Lower lobe of right lung (tissue), 2 donors: ENCODE results near the gene SH3RF3. TPM values are rescaled to one million over a fixed set of nuclear protein-coding genes. Genes with fewer than 3 reads are reported as not detected.
A peak's percentile ranks its signal among the peaks of the same experiment; 100 is the strongest.

Experiments used
- ATAC-seq, 2 donors: fragments of 200-7000 bp; cut with Tn5 transposase; one replicate each; pipeline ENCODE4 v1.9.1; 2020 to 2022; ENCODE audit warnings: mild to moderate bottlenecking in 2 of 2, moderate library complexity in 2 of 2
- DNase-seq: peaks from one replicate; pipeline ENCODE4 v3.0.0-alpha.2; 2020
- H3K27ac ChIP-seq: fragments of 200-600 bp; one replicate; pipeline ENCODE4 v1.8.0; 2022
- H3K27me3 ChIP-seq: fragments of 200-600 bp; one replicate; pipeline ENCODE4 v1.8.0; 2022; ENCODE audit warnings: low read depth
- H3K36me3 ChIP-seq: fragments of 200-600 bp; one replicate; pipeline ENCODE4 v1.8.0; 2022; ENCODE audit warnings: mild to moderate bottlenecking
- H3K4me1 ChIP-seq: fragments of 200-600 bp; one replicate; pipeline ENCODE4 v1.8.0; 2022
- H3K4me3 ChIP-seq: fragments of 200-600 bp; one replicate; pipeline ENCODE4 v1.8.0; 2022; ENCODE audit warnings: mild to moderate bottlenecking
- H3K9me3 ChIP-seq: fragments of 200-600 bp; one replicate; pipeline ENCODE4 v1.8.0; 2022
- intact Hi-C: fragments of 100-400 bp; cut with DNase I; formaldehyde crosslinking; loops from one replicate; pipeline ENCODE4 v1.11.0; 2022
- total RNA-seq: library from RNA; stranded (reverse); fragmentation: NEBNext Ultra II Directional; extraction: Animal tissue kit (Norgen Biotek cat#: 25700); gene quantifications from one replicate; pipeline ENCODE4 v1.2.1, GENCODE V29; 2021
- TF ChIP-seq, protein P1 (sequence below): fragments of 200-600 bp; IDR thresholded peaks from one replicate; pipeline ENCODE4 v1.8.0; 2022; ENCODE audit warnings: antibody characterized with exemption, mild to moderate bottlenecking
- donor health status: DM: no; HTN: yes; CAD: no; lungs with severe emphysema.

The SH3RF3 gene
- total RNA-seq, 1 donor from 2014 or later: 5.7 TPM

DNA sequence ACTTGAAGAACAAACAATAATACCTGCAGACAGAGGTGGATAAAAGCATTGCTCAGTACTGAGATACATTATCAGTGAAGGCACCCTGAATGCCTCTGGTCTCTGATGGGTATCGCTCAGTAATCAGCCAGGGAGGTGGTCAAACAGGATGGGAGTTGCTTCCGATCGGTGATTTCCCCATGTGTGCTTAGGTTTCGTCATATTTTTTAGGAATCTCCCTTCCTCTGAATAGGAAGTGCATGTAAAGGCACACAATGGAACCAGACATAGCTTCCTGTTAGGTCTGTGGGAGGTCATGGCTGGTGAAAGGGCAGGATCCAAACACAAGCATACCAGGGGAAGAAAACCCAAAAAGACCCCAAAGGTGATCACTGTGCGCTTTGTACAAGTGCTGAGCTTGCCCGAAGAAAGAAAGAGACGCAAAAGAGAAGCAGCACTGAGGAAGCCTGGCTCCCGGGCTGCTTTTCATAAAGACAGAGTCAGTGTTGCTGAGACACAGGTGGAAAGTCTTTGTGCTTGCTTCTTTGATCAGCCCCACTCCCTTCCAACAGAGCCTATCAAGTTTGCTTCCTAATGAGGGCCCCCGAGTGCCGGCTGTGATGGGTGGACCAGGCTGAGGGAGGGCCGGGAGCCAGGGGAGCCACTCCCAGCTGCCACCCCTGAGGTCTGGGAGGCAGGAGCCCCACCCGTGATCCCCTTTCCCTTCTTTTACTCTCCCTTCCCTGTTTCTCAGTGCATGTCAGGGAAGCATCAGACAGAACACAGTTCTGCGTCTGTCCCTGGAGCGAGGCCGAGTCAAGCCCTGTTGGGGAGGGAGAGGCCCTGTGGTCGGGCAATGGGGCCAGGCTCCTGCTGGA lies 138.2 kb downstream of the SH3RF3 start:
- Histone ChIP-seq H3K4me3 (no peak overlapping the region), H3K9me3 (no peaks in the 10 kb centered on the region), H3K27me3 (no peaks in the 10 kb centered on the region), H3K4me1 (peaks cover 67% of the 10 kb centered on the region), H3K36me3 (no peaks in the 10 kb centered on the region), H3K27ac (peak overlapping the region; percentile 79)
- ATAC-seq (peak; percentile 42 to 52), DNase-seq (no peak)
- intact Hi-C loops: no loop called here
- TF ChIP-seq, protein P1, sequence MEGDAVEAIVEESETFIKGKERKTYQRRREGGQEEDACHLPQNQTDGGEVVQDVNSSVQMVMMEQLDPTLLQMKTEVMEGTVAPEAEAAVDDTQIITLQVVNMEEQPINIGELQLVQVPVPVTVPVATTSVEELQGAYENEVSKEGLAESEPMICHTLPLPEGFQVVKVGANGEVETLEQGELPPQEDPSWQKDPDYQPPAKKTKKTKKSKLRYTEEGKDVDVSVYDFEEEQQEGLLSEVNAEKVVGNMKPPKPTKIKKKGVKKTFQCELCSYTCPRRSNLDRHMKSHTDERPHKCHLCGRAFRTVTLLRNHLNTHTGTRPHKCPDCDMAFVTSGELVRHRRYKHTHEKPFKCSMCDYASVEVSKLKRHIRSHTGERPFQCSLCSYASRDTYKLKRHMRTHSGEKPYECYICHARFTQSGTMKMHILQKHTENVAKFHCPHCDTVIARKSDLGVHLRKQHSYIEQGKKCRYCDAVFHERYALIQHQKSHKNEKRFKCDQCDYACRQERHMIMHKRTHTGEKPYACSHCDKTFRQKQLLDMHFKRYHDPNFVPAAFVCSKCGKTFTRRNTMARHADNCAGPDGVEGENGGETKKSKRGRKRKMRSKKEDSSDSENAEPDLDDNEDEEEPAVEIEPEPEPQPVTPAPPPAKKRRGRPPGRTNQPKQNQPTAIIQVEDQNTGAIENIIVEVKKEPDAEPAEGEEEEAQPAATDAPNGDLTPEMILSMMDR: no peak

DNA sequence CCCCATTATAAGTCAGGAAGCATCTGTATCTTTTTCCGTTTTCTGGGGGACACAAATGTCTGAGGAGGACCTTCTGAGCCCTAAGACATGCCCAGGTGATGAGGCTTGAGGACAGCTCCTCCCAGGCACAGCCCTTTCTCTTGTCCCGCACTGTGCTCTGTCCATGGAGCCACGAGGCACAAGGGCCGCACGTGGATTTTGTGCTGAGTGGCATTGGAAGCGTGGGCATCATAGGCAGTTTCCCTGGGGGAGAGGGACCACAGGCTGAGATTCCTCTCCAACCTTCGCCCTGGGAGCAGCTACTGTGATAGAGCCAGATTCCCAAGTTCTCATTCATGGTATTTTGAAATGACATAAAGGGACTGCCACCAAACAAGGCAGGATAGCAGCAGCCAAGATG lies 139.9 kb downstream of the SH3RF3 start:
- no peak for DNase-seq
- no peak for ATAC-seq
- TF ChIP-seq, protein P1: no peak
- Histone ChIP-seq H3K4me1 (peaks cover 57% of the 10 kb centered on the region), H3K9me3 (no peaks in the 10 kb centered on the region), H3K27ac (no peak overlapping the region), H3K4me3 (no peak overlapping the region), H3K36me3 (no peaks in the 10 kb centered on the region), H3K27me3 (no peaks in the 10 kb centered on the region)
- intact Hi-C loops: no loop called here

DNA sequence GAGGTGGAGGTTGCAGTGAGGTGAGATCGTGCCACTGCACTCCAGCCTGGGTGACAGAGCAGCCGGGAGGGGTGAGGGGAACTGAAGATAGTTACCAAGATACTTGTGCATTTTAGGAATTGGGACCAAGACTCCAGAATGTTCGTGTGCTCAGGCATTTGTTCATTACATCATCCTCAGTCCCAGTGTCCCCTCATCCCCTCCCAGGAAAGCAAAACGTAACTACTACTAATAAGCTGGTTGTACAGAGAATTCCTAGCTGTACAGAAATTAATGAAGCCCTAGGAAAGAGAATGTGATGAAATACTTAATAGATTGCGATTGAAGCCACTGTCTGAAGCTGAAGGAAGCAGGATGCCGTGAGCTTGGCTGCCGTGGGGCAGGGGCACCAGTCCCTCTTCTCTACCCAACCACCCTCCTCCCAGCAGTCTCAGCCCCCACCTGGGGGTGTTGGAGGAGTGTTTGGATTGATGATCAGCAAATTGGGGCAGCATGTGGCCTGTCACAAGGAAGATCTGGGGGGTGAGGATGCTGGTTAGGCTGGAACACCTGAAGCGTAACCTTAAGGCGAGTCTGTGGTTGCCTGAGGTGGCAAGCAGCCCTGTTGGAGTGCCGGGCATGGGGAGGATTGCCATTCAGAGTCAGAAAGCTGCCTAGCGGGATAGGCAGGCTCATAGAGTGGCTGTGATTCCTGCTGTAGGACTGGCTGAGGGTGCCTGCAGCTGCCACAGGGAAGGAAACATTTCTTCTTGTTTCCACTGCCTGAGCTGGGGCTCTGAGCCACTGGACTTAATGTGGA lies 140.9 kb downstream of the SH3RF3 start:
- no peaks in the 10 kb centered on the region for H3K27me3 ChIP-seq
- H3K4me3 ChIP-seq: no peak overlapping the region
- intact Hi-C loops: no loop called here
- H3K27ac ChIP-seq: no peak overlapping the region
- DNase-seq (no peak), ATAC-seq (peak; percentile 58 to 79)
- no peaks in the 10 kb centered on the region for H3K36me3 ChIP-seq
- no peaks in the 10 kb centered on the region for H3K9me3 ChIP-seq
- peaks cover 51% of the 10 kb centered on the region for H3K4me1 ChIP-seq
- TF ChIP-seq, protein P1: no peak

DNA sequence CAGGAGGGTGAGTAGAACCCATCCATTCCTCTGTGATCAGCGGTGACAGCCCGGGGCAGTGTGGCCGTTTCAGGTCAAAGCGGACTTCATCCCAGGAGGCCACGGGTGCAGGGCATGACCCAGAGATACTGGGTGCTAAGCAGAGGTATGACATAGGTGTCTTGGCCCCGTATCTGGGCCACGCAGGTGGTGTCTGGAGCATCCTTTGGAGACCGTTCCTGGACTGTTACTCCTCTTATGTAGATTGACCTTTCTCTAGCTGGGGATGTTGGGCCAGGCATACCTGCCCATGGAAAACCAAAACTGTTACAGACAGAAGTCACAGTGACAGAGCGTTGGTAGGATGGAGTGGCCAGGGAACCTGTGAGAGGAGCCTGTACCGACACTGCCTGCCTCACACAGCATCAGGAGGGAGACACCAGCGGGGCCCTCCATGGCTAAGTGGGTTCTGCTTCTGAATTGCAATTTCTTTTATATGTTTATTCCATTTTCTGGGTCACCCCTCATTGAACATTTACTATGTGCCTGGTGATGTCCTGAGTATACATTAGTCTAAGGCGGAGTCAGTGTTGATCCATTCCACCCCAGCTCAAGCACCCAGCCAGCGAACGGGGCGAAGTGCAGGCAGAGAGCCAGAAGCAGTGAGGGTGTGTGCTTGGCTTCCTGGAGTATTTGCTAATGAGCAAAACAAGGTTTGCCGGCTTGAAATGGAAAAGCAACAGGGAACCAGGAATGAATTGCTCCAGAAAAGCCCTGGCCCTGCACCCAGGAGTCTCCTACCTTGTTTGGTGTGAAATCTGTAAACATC lies 141.7 kb downstream of the SH3RF3 start:
- DNase-seq: peak; percentile 72
- Histone ChIP-seq H3K36me3 (no peaks in the 10 kb centered on the region), H3K4me1 (peaks cover 46% of the 10 kb centered on the region), H3K4me3 (no peak overlapping the region), H3K9me3 (no peaks in the 10 kb centered on the region), H3K27ac (no peak overlapping the region), H3K27me3 (no peaks in the 10 kb centered on the region)
- TF ChIP-seq, protein P1: no peak
- intact Hi-C loops: no loop called here
- peak; percentile 72 to 81 for ATAC-seq

DNA sequence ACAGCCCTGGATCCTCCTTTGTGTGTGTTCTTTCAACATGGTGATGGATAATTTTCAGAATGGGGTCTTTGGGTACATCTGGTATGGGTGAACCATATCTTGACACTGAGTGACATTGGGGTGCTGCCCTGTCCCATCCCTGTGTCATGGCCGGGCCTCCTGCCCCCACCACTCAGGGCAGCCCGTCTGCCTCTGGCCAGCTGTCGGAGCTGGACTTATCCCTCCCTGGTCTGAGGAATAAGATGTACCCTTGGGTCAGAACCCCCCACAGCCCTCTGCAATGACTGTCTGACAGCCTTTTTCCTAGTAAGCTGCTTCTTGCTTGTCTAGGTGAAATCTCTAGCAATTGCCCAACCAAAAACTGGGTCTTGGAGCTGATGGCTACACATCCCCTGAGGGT lies 142.9 kb downstream of the SH3RF3 start:
- H3K27ac ChIP-seq: no peak overlapping the region
- TF ChIP-seq, protein P1: no peak
- DNase-seq: no peak
- H3K27me3 ChIP-seq: no peaks in the 10 kb centered on the region
- no peaks in the 10 kb centered on the region for H3K36me3 ChIP-seq
- no peak overlapping the region for H3K4me3 ChIP-seq
- intact Hi-C loops: no loop called here
- H3K9me3 ChIP-seq: no peaks in the 10 kb centered on the region
- peaks cover 40% of the 10 kb centered on the region for H3K4me1 ChIP-seq
- ATAC-seq: no peak
